PC-9 (cell line): ENCODE measurements around the gene KDM4C.

ENCODE experiments used
- EZH2 ChIP-seq: fragments of 200-600 bp; sonication (generic); IDR thresholded peaks from 2 replicates; pipeline ENCODE4 v1.8.0; 2017; ENCODE audit warnings: antibody characterized with exemption, low read depth
- TF ChIP-seq, protein P1 (sequence below): fragments of 200-600 bp; sonication (generic); conservative IDR thresholded peaks from 2 replicates; pipeline ENCODE4 v1.6.1; 2017; ENCODE audit warnings: mixed run types, antibody characterized with exemption, mild to moderate bottlenecking, moderate library complexity

DNA sequence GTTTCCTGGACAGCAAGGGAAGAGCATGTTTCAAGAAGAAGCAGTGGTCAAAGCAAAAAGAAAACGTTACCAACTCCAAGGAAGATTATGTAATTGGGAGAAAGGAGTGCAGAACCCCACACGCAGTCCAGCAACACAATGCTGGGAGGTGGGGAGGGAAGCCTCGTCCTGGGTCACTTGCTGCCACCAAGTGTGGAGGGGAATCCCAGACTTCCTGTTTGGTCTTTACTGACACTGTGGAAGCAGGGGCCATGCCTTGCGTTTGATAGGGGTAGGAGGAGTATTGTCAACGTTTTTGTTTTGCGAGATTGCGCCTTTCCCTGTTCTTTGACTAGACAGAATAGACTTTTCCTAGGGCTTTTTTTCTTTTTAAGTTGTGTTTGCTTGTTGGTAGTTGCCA is 421.0 kb downstream of the KDM4C start:
- TF ChIP-seq, protein P1, sequence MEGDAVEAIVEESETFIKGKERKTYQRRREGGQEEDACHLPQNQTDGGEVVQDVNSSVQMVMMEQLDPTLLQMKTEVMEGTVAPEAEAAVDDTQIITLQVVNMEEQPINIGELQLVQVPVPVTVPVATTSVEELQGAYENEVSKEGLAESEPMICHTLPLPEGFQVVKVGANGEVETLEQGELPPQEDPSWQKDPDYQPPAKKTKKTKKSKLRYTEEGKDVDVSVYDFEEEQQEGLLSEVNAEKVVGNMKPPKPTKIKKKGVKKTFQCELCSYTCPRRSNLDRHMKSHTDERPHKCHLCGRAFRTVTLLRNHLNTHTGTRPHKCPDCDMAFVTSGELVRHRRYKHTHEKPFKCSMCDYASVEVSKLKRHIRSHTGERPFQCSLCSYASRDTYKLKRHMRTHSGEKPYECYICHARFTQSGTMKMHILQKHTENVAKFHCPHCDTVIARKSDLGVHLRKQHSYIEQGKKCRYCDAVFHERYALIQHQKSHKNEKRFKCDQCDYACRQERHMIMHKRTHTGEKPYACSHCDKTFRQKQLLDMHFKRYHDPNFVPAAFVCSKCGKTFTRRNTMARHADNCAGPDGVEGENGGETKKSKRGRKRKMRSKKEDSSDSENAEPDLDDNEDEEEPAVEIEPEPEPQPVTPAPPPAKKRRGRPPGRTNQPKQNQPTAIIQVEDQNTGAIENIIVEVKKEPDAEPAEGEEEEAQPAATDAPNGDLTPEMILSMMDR: no peak
- no peak for TF ChIP-seq EZH2
